EL (cell line): ENCODE data around the gene PIAS2.
"Not testable (repeated sequence)": the region's sequence is repeated elsewhere in the genome, so short reads cannot be mapped to it uniquely, and the experiment has no call there.

Experiments used
- DNase-seq: peaks from one replicate; pipeline ENCODE4 v3.0.0-alpha.2; 2016

The PIAS2 gene

DNA sequence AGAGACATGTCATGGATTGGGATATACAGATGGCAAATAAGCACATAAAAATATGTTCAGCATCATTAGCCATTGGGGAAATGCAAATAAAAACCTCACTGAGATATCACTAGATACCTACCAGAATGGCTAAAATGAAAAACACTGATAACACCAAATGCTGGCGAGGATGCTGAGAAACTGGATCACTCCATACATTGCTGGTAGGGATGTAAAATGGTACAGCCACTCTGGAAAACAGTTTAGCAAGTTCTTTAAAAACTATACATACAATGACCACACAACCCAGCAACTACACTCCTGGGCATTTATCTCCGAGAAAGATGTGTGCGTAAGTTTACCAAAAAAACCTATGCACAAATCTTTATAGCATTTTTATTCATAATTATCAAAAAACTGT, 13.9 kb downstream of the PIAS2 start:
- no peak for DNase-seq

DNA sequence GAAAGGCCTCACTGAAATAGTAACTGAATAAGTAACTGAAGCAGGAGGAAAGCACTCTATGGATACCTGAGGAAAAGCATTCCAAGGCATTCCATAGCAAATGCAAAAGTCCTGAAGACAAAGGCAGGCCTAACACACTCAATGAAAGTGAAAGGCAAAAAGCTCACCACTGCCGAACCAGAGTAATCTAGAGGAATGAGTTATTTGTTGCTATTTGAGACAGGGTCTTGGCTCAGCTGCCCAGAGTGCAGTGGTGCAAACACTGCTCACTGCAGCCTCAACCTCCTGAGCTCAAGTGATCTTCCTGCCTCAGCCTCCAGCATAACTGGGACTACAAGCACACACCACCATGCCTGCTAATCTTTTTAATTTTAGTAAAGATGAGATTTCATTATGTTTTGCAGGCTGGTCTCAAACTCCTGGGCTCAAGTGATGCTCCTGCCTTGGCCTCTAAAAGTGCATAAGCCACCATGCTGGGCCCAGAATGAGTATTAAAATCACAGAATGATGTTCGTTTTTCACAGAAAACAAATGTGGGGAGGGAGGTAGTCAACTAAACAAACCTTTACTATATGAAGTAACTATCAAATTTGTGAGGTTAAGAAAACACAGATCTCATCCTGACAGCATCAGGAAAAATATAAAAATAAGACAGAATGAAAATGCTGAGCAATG, 17.9 kb downstream of the PIAS2 start:
- no peak for DNase-seq

DNA sequence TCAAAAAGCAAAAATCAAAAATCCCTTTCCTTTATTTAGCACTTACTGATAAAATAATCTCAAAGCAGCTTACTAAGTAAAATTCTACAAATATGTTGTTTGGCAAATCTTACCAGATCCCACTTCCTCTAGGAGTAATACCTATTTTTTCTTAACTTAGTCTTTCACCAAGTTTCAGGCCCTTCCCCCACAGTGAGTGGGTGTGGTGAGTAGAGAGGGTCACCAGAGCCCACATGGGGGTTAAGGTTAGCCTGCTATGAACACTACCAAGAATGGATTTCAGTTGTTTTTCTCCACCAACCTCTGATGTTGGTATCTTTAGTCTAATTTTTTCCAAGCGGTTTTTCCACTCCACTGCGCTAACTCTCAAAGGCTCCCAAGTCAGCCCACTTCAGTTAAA, 23.2 kb downstream of the PIAS2 start:
- DNase-seq: no peak

DNA sequence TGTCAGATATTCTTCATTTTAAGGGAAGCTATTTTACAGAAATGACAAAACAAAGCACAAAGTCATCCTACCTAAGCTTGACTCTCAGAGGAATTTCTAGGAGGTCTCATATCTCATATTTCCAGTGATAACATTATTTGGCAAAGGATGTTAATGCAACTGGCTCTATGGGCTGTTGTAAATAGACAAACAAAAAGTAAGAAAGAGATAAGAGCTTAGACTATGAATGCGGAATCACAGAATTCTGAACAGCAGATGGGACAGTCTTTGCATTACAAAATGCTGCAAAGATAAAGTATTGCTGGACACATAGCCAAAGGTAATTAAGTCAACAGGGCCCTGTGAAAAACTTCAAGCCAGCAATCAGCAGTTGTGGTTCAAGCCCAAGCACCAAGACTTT, 23.9 kb downstream of the PIAS2 start:
- no peak for DNase-seq

DNA sequence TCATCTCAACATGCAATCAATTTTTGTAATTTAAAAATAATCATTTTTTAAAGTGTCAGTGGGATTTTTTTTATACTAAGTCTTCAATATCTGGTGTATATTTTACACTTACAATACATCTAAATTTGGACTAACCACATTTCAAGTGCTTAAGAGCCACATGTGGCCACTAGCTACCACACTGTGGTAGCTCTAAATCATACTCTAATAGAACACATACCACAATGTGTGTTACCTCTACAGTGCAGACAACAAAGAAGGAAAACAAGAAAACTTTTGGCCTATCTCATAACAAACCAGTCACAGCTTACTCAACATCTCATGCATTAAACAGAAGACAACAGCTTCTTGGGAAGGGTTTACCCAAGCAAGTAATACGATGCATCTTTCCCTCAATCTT, 24.5 kb downstream of the PIAS2 start:
- no peak for DNase-seq

DNA sequence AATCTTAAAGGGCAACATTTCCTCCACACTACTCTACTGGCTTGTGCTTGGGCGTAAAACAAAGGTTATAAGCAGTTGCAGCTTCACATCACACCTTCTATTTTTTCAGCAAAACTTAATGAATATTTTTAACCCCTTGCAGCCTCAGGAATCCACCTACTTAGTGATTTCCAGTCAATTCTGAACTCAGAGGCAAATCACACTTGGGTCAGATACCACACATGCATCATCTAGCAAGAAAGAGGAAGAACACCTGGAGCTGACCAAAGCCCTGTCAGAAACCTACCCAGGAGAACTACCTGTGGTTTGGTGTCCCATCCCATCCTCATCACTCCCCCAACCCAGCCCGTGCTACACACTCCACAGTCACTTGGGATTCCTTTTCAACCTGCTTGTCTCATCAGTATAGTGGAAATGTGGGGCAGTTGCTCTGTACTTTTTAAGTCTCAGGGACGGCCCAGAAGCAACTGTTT, 25.5 kb downstream of the PIAS2 start:
- DNase-seq: no peak

DNA sequence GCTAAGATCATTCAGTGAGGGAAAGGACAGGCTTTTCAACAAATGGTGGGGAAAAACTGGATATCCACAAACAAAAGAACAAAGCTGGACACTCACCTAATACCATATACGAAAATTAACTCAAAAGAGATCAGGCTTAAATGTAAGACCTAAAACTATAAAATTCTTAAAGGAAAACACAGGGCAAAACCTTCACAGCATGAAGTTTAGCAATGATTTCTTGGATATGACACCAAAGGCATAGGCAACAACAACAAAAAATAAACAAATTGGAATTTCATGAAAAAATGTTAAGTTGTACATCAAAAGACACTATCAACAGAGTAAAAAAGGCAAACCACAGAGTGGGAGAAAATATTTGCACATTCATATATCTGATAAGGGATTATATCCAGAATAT, 28.3 kb downstream of the PIAS2 start:
- DNase-seq: no peak

DNA sequence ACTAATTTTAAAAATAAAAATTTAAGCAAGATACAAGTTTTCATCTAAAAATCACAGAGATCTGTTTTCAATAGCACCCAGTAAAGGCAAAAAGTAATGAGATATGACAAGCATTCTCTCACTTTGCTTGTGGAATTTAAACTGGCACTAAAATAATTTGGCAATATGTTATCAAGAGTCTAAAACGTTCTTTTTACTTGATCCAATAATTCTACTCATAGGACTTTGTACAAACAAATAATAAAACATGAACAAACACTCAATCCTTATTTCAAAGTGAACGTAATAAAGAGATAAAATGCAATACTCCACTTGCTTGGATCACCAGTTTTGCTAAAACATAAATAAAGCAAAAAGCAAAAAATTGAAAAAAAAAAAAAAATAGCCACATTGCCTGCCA, 30.4 kb downstream of the PIAS2 start:
- DNase-seq: no peak

DNA sequence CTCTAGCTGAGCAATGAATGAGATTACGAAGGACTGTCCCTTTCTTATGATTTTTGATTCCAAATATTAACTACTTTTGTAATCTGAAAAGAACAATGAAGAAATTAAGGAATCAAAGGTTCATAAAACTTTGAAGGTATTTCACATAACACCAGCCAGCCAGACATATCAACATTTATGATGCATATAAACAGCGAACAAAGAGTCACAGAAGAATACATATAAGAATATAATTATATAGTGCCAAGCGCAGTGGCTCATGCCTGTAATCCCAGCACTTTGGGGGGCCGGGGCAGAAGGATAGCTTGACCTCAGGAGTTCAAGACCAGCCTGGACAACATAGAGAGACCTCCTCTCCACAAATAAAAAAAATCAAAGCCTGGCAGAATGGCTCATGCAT, 34.1 kb downstream of the PIAS2 start:
- no peak for DNase-seq

DNA sequence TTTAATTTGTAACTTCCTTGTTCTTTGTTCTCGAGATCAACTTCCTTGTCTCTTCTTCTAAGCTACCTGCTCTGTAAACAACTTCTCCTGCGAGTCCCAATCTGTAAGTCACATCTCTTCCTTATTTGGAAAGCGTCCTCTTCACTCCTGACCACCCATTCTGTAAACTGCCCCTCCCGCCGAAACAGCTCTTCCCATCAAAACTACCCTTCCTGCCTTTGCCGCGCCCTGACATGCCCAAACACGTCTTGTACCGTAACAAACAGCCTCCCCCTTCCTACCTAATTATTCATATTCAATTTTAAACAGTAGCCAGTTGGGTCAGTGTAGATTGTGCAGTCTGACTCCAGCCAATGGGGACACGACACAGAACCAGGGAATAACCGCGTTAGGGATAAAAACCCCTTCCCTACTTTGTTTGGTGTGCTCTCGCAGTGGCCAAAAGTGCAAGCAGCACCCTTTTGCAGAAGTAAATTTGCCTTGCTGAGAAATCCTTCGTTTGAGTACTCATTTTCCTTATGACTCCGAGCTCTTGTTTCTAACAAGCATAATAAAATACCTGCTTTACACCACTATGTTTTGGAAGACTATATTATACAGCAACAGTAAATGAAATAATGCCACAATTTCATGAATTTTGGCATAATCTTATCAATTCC, 39.8 kb downstream of the PIAS2 start:
- DNase-seq: no peak

DNA sequence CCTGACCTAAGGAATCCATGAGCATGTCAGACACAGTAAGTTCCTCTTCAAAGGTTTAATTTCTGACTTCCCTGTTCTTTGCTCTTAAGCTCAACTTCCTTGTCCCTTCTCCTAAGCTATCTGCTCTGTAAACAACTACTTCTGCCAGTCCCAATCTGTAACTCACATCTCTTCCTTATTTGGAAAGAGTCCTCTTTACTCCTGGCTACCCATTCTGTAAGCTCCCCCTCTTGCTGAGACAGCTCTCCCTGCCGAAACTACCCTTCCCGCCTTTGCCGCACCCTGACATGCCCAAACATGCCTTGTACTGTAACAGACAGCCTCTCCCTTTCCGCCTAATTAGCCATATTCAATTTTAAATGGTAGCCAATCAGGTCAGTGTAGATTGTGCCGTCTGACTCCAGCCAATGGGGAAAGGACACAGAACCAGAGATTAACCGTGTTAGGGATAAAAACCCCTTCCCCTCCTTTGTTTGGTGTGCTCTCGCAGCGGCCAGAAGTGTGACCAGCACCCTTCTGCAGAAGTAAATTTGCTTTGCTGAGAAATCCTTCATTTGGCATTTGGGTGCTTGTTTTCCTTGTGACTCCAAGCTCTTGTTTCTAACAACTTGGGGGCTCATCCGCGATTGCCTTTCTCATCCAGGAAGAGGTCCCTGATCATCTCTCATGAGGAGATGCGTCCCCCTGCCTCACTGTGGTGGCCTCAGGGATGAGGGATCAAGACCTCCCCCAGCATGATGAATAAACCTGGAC, 49.0 kb downstream of the PIAS2 start:
- no peak for DNase-seq

DNA sequence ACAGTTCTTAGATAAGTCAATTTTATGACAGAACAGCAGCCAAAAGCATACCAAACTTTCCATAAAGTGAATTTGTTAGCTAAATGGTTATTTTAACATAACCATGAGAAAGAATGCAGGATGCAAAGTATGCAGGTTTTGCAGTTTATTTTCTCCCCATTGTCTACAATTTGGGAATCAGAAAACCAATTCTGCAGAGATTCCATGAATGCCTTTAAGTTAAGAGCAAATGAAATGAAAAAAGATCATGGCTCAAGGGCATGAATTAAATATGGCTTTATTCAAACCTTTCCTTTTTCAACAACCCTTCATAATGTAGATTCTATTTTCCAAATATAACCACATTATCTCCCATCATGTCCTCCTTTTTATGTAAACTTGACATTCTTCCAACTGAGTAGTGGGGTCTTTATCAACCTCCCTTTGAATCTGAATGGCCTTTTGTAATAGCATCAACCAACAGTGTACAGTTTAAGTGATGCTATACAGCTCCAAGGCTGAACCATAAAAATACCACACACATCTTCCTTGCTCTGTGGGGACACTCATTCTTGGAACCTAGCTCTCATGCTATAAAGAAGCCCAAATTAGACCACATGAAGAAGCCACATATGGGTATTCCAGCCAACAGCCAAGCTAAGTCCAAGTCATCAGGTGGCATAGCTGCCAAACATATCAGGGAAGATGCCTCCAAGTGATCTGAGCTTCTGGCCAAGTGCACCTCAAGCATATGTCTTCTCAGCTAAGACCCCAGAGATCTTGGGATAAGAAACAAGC, 49.8 kb downstream of the PIAS2 start:
- no peak for DNase-seq

DNA sequence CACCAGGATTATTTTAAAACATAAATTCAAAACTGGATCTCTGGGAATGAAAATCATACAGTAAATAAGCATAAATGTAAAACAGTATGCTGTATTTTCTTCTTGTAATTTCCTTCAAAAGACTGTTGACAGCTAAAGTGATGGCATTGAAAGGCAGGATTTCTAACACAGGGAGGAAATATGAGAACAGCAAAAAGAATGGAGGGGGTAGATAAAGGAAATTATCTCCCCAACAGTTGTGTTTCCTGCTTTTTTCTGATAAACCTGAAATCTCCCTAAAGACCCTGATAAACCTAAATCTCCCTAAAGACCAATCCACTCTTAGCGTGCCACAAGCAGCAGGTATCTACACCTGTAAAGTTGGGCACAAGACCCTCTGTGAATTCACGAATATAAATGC, 50.8 kb downstream of the PIAS2 start:
- DNase-seq: no peak

DNA sequence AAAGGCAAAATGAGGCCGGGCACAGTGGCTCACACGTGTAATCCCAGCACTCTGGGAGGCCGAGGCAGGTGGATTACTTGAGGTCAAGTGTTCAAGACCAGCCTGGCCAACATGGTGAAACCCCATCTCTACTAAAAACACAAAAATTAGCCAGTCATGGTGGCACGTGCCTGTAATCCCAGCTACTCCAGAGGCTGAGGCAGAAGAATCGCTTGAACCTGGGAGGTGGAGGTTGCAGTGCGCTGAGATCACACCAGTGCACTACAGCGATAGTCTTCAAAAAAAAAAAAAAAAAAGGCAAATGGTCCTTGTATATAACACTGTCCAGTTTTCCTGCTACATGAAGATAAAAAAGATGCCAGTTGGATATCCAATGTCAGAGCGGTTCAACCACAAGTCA, 52.1 kb downstream of the PIAS2 start:
- not testable (repeated sequence) for DNase-seq

DNA sequence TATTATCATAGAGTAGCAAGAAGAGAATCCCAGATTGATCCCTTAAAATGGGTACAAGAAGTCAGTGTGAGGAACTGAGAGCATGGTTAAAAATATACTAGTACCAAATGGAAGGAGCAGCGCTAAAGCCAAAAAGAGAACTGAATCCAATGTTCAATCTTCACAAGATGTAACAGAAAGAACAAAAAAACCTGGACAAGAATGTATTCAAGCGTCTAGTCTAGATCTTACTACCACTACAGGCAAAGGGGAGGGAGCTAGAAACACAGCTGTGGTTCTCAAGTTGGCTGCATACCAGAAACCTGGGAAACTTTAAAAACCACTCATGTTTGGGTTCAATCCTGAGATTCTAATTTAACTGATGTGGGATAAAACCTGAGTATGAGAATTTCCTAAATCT, 57.5 kb downstream of the PIAS2 start:
- DNase-seq: no peak

DNA sequence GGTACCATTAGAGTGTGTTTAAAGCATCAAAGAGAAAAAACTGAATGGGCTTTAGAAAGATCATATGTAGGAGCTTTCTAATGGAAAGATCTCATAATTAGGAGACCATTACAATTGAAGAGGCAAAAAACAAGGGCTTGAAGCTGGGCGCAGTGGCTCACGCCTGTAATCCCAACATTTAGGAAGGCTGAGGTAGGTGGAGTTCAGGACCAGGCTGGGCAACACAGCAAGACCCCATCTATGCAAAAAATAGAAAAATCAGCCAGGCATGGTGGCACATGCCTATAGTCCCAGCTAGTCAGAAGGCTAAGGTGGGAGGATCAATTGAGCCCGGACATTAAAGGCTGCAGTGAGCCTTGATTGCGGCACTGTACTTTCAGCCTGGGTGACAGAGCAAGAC, 59.0 kb downstream of the PIAS2 start:
- DNase-seq: no peak

DNA sequence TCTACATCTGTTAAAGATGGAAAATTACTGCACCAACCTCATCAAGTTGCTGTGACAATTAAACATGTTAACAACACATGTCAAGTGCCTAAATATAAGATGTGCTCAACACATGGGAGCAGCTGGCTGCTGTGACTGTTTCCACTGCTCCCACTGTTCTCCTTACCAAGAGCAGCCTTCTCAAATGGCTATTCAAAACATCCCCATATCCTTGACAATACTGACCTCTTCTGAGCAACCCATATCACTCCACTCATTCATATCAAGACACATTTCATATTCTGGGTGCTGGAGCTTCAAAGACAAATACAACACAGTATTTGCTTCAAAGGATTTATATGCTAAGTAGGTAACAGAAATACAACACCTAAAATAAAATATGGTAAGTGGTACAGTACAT, 60.3 kb downstream of the PIAS2 start:
- DNase-seq: no peak

DNA sequence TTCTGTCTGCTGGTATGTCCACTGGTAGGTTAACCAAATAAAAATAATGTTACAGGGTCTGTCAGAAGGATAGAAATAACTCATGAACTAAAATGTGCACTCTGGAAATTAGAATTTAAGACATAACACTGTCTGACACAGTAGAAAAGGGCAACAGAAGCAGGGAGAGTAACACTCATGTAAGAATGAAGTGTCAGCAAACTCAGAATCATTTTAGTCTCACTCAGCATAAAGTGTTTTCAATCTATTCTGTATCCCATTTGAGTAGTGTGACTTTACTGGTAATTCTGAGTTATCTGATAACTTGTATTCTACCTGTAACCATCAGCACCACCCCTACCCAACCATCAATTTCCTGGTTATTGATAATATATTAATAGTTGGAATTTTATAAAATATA, 68.3 kb downstream of the PIAS2 start:
- DNase-seq: no peak

DNA sequence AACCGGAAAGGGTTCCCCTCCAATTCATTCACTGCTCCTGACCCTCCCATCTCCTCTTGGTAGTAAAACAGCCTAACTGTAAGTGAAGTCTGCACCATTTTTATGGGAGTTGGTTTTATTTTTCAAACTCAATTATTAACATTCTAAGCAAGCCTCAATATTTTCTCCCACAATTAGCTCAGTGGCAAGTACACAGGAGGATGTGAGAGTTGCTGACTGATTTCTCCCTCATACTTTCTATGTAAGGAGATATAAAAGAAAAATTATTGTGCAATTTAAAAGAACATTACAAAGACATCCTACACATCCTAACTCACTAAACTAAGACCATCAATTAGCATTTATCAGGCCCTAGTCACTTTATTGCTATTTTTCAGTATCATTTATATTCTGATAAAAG, 73.9 kb downstream of the PIAS2 start:
- no peak for DNase-seq

DNA sequence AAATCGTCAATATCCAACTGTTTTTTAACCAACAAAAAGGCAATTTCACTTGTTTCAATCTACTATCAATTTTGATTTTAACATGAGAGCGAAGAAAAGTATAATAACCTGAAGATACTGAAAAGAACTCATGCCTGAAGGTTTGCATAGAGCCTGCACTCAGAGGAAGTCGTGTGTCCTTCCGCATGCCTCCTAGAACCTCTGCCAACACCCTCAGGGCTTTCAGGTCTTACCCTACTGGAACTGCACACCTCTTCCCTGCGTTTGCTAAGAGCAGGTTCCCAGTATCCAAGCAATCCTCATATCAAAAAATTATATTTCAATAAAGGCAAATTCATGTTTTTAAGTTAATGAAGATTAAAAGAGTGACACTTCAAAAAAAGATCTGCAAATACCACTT, 74.7 kb downstream of the PIAS2 start:
- DNase-seq: no peak

DNA sequence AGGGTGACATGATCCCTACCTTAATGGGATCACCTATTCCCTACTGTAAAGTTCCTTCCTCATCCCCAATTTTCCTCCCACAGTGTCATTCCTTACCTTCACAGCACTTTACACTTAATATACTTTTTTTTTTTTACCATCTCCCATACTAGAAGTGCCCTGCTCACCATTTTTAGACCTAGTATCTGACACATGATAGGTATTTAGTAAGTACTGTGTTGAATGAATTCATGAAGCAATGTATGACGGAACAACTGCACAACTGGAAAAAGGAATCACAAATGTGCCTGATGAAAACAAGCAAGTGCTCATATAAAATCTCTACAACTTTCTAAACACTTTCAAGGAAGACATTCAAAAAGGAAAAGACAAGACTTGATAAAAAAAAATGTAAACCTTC, 83.4 kb downstream of the PIAS2 start:
- DNase-seq: no peak

DNA sequence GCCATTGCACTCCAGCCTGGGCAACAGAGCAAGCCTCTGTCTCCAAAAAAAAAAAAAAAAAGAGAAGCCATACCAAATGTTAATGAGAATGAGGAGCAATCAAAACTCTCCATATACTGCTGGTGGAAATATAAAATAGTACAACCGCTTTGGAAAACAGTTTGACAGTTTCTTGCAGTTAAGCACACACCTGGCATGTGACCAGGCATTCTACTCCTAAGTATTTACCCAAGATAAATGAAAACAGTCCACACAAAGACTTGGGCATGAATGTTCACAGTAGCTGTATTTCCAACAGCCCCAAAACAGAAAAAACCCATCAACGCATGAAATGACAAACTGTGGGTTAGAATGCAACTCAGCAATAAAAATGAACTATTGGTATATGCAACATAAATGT, 84.5 kb downstream of the PIAS2 start:
- no peak for DNase-seq

DNA sequence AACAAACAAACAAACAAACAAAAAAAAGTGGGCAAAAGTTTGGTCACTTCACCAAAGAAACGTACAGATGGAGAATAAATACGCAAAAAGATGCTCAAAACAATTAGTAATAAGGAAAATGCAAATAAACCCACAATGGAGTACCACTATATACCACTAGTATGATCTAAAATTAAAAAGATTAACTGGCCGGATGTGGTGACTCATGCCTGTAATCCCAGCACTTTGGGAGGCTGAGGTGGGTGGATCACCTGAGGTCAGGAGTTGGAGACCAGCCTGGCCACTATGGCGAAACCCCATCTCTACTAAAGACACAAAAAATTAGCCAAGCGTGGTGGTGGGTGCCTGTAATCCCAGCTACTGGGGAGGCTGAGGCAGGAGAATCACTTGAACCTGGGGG, 84.9 kb downstream of the PIAS2 start:
- not testable (repeated sequence) for DNase-seq

DNA sequence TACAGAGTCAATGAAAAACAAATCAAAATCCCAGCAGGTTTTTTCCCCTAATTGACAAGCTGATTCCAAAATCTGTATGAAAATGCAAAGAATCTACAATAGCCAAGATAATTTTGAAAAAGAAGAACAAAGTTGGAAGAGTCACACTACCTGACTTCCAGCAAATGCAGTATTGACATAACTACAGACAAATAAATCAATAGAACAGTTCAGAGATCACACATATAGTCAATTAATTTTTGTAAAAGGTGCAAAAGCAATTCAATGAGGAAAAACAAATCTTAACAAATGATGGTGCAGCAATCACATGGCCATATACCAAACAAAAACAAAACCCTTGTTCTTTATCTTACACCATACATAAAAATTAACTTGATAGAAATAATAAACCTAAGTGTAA, 85.9 kb downstream of the PIAS2 start:
- no peak for DNase-seq
